A673 (cell line): Measurements from ENCODE around the gene AMOTL1.

Experiments used
- CTCF ChIP-seq: fragments of 300-800, 200-600 bp; sonication (generic); conservative IDR thresholded peaks from 2 replicates; pipeline ENCODE4 v1.5.1; 2017; ENCODE audit warnings: low read depth, mild to moderate bottlenecking, antibody characterized with exemption, low read length, moderate library complexity, mixed read lengths
- EZH2 ChIP-seq: fragments of 200-600 bp; sonication (generic); IDR thresholded peaks from 2 replicates; pipeline ENCODE4 v1.6.1; 2017; ENCODE audit warnings: borderline replicate concordance, low read depth, mild to moderate bottlenecking, mixed read lengths, antibody characterized with exemption, low read length; ENCODE audit not compliant: poor library complexity, severe bottlenecking

- no peak for TF ChIP-seq CTCF
- TF ChIP-seq EZH2, result no peak
Observed at GRCh38 chr11:94837317-94837716, 69.2 kb downstream of the AMOTL1 start.
